Gastroesophageal sphincter (tissue), 3 donors: ENCODE data around the gene HCAR3.

Experiments
- CTCF ChIP-seq, 4 experiments: fragments of 200-600 bp in 2 of 4; fragments of 450-650 bp in 2 of 4; sonication (generic) in 1 of 4; IDR thresholded peaks; one replicate each; pipeline ENCODE4 v1.5.1; 2017 to 2019; ENCODE audit warnings: antibody characterized with exemption in 4 of 4, mild to moderate bottlenecking in 2 of 4, moderate library complexity in 2 of 4
- POLR2A ChIP-seq, 2 donors: fragments of 450-650 bp; IDR thresholded peaks; one replicate each; pipeline ENCODE4 v1.6.1; 2017; ENCODE audit warnings: antibody characterized with exemption in 2 of 2, mild to moderate bottlenecking in 2 of 2, moderate library complexity in 1 of 2

GRCh38 chr12:122691566-122691965 is 25.0 kb downstream of the HCAR3 start:
- no peak for TF ChIP-seq POLR2A (IDR thresholded peaks at IDR 0.05)
- no peak for TF ChIP-seq CTCF (IDR thresholded peaks at IDR 0.05)
